Chondrocyte (in vitro differentiated cells): Measurements from ENCODE around the gene PARD3B. TPM values are rescaled to one million over a fixed set of nuclear protein-coding genes. Genes with fewer than 3 reads are reported as not detected.

Experiments used
- DNase-seq: peaks from one replicate; pipeline ENCODE4 v3.0.0; 2021; ENCODE audit warnings: mixed read lengths, low spot score
- H3K27ac Mint-ChIP-seq: one replicate; pipeline ENCODE4 v1.8.0; 2021; ENCODE audit warnings: mild to moderate bottlenecking, moderate library complexity, mixed read lengths; ENCODE audit not compliant: unreplicated experiment
- H3K27me3 Mint-ChIP-seq: 2 replicates; pipeline ENCODE4 v1.8.0; 2021; ENCODE audit warnings: low read depth, mixed read lengths
- H3K36me3 Mint-ChIP-seq: 2 replicates; pipeline ENCODE4 v1.8.0; 2021; ENCODE audit warnings: low read depth, mixed read lengths
- H3K4me1 Mint-ChIP-seq: 2 replicates; pipeline ENCODE4 v1.8.0; 2021; ENCODE audit warnings: low read depth, mild to moderate bottlenecking, mixed read lengths
- H3K4me3 Mint-ChIP-seq: one replicate; pipeline ENCODE4 v1.8.0; 2021; ENCODE audit warnings: mild to moderate bottlenecking, moderate library complexity, mixed read lengths; ENCODE audit not compliant: unreplicated experiment
- H3K9me3 Mint-ChIP-seq: 2 replicates; pipeline ENCODE4 v1.8.0; 2021; ENCODE audit warnings: low read depth, mixed read lengths
- CTCF ChIP-seq: fragments of 200-600 bp; sonication (generic); IDR thresholded peaks from 2 replicates; pipeline ENCODE4 v1.5.0; 2021; ENCODE audit warnings: antibody characterized with exemption, mild to moderate bottlenecking, moderate library complexity
- total RNA-seq: library from RNA; stranded (reverse); gene quantifications from 3 replicates; pipeline ENCODE4 v1.2.1, GENCODE V29; 2021

Gene PARD3B
- total RNA-seq, 1 donor from 2014 or later, result 24.9 TPM

- Mint-ChIP-seq H3K27me3 (no peaks in the 10 kb centered on the region), H3K9me3 (peaks cover 3% of the 10 kb centered on the region), H3K27ac (no peak overlapping the region), H3K36me3 (peaks cover 4% of the 10 kb centered on the region), H3K4me3 (no peak overlapping the region), H3K4me1 (peaks cover 13% of the 10 kb centered on the region)
- TF ChIP-seq CTCF, result no peak
- no peak for DNase-seq
These were observed 654.0 kb downstream of the PARD3B start for GRCh38 chr2:205199165-205199850.

GRCh38 chr2:205210494-205210893 is 665.2 kb downstream of the PARD3B start:
- peaks cover 7% of the 10 kb centered on the region for H3K4me1 Mint-ChIP-seq
- TF ChIP-seq CTCF, result no peak
- peaks cover 2% of the 10 kb centered on the region for H3K36me3 Mint-ChIP-seq
- no peak for DNase-seq
- no peak overlapping the region for H3K27ac Mint-ChIP-seq
- no peaks in the 10 kb centered on the region for H3K27me3 Mint-ChIP-seq
- peaks cover 3% of the 10 kb centered on the region for H3K9me3 Mint-ChIP-seq
- no peak overlapping the region for H3K4me3 Mint-ChIP-seq

GRCh38 chr2:205212357-205212756 is 667.1 kb downstream of the PARD3B start:
- Mint-ChIP-seq H3K9me3 (peaks cover 3% of the 10 kb centered on the region), H3K4me1 (peaks cover 7% of the 10 kb centered on the region), H3K4me3 (no peak overlapping the region), H3K27me3 (no peaks in the 10 kb centered on the region), H3K27ac (no peak overlapping the region), H3K36me3 (peaks cover 2% of the 10 kb centered on the region)
- TF ChIP-seq CTCF, result no peak
- no peak for DNase-seq

- H3K27ac Mint-ChIP-seq, result no peak overlapping the region
- no peak for TF ChIP-seq CTCF
- peaks cover 13% of the 10 kb centered on the region for H3K4me1 Mint-ChIP-seq
- H3K36me3 Mint-ChIP-seq, result peaks cover 2% of the 10 kb centered on the region
- no peak for DNase-seq
- peaks cover 3% of the 10 kb centered on the region for H3K9me3 Mint-ChIP-seq
- H3K27me3 Mint-ChIP-seq, result no peaks in the 10 kb centered on the region
- no peak overlapping the region for H3K4me3 Mint-ChIP-seq
These were observed 670.8 kb downstream of the PARD3B start for GRCh38 chr2:205216092-205216491.

GRCh38 chr2:205216580-205216979 is 671.3 kb downstream of the PARD3B start:
- peaks cover 3% of the 10 kb centered on the region for H3K9me3 Mint-ChIP-seq
- peaks cover 2% of the 10 kb centered on the region for H3K36me3 Mint-ChIP-seq
- DNase-seq, result no peak
- H3K27ac Mint-ChIP-seq, result no peak overlapping the region
- H3K4me1 Mint-ChIP-seq, result peaks cover 13% of the 10 kb centered on the region
- no peak for TF ChIP-seq CTCF
- no peaks in the 10 kb centered on the region for H3K27me3 Mint-ChIP-seq
- H3K4me3 Mint-ChIP-seq, result no peak overlapping the region
